Right lobe of liver (tissue), 4 donors: ENCODE data around the gene KCNH1.

Experiments
- CTCF ChIP-seq, 4 donors: fragments of 200-600 bp in 3 of 4; fragments of 450-650 bp in 1 of 4; IDR thresholded peaks; one replicate each; pipeline versions ENCODE4 v1.5.1 to v1.8.0; 2016 to 2022; ENCODE audit warnings: antibody characterized with exemption in 4 of 4, mild to moderate bottlenecking in 2 of 4
- POLR2A ChIP-seq: fragments of 450-650 bp; IDR thresholded peaks from one replicate; pipeline ENCODE4 v1.6.1; 2017; ENCODE audit warnings: antibody characterized with exemption, mild to moderate bottlenecking
- donor health status: DM: no; HTN: no; CAD: no.
- donor health status: DM: no; HTN: no; CAD: no.
- donor health status: DM: no; HTN: yes; CAD: no.

- TF ChIP-seq POLR2A (no peak), CTCF (IDR thresholded peaks at IDR 0.05) (no peak)
Observed at GRCh38 chr1:210650403-210650802, 483.5 kb downstream of the KCNH1 start.
